ENCODE measurements around the gene GARS1. TPM values are rescaled to one million over a fixed set of nuclear protein-coding genes. Genes with fewer than 3 reads are reported as not detected.
A peak's percentile ranks its signal among the peaks of the same experiment; 100 is the strongest.
"Not testable (repeated sequence)": the region's sequence is repeated elsewhere in the genome, so short reads cannot be mapped to it uniquely, and the experiment has no call there.

Gene GARS1
- total and polyA plus RNA-seq, 9 of the 15 experiments (the other 6 are each of a cell fraction or from before 2014, with no cell fraction given) = 142 to 769 (median 272) TPM

DNA sequence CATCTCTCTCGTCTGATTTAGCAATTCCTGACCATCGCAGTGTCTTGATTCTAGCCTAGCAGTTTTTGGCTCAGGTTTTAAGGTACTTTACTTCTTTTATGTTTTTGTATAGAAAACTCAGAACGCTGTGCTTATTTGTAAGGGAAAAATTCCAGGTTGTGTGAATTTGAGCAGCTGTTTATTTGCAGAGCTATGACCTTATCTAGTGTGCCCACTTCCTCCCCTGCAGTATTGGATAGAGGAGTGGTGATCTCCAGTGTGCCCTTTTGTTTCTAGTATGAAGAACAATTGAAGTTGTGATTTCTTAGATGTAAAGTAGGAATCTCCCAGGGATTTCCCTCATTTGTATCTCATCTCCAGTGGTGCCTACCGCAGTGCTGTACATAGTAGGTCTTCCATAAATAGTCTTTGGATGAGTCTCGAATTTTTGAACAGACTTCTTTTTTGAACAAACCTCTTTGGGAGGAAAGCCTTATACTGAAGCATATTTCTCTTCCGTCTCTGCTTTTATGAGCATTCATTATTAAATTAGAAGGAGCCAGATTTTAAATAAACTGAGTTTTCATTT lies 40.0 kb downstream of the GARS1 start:
- Histone ChIP-seq H3K9me3 (replicated peaks; ENCODE audit: control insufficient read depth, insufficient read depth, low read depth, low read length) (no peaks in the 10 kb centered on the region), H3K4me3 (no peak overlapping the region), H3K27me3 (ENCODE audit: control insufficient read depth in 2 of 2, insufficient read depth in 2 of 2, low read length in 2 of 2) (no peaks in the 10 kb centered on the region), H3K27ac (ENCODE audit: extremely low read depth, low read depth, low read length) (no peak overlapping the region), H2AFZ (ENCODE audit: low read depth, low read length) (no peak overlapping the region), H3K79me2 (ENCODE audit: control insufficient read depth, insufficient read depth, low read length) (no peaks in the 10 kb centered on the region), H3K4me2 (ENCODE audit: insufficient read depth, low read length) (no peak overlapping the region), H3K9ac (ENCODE audit: insufficient read depth in 1 of 2, low read depth in 2 of 2, low read length in 2 of 2) (no peak overlapping the region), H3K4me1 (replicated peaks in 1 of 2; ENCODE audit: control insufficient read depth in 2 of 2, insufficient read depth in 2 of 2, low read length in 2 of 2) (no peaks in the 10 kb centered on the region), H4K20me1 (replicated peaks; ENCODE audit: control insufficient read depth, insufficient read depth, low read length) (peaks cover 3% of the 10 kb centered on the region; the same call in 1 of the 2 replicates), H3K36me3 (ENCODE audit: control insufficient read depth, insufficient read depth, low read length) (peaks cover 66% of the 10 kb centered on the region), H3K9me1 (ENCODE audit: control insufficient read depth, insufficient read depth, low read length) (no peaks in the 10 kb centered on the region)
- CTCF ChIA-PET (ENCODE audit: low intra/inter-chr PET ratio) = no interaction called here
- no TSS peak for BruUV-seq (replicated peaks)
- WGBS (ENCODE audit: insufficient coverage, low coverage, missing lambda C conversion rate) = 95% methylated on average over 6 of the region's 6 CpGs
- peak; percentile 28 for ATAC-seq
- FAIRE-seq = no peak
- intact Hi-C loops (cut with micrococcal nuclease) (no loop called here), in situ Hi-C loops (cut with MboI) (no loop called here)
- DNase-seq (ENCODE audit: extremely low read depth in 1 of 4, low spot score in 3 of 4) = no peak
- TF ChIP-seq ZKSCAN1 (IDR thresholded peaks at IDR 0.05; ENCODE audit: low read depth, low read length) (peak; percentile 76; the same call in 1 of the 2 replicates), ZFP1 (CRISPR knock-in tag; IDR thresholded peaks at IDR 0.05) (no peak)
- POLR2A ChIA-PET = interaction anchor here (0.5 to 2.0 kb wide), 7 partner anchors 8 to 922 kb away, joined by 3 to 6 read pairs (median 3); no protein-coding TSS in a partner anchor

DNA sequence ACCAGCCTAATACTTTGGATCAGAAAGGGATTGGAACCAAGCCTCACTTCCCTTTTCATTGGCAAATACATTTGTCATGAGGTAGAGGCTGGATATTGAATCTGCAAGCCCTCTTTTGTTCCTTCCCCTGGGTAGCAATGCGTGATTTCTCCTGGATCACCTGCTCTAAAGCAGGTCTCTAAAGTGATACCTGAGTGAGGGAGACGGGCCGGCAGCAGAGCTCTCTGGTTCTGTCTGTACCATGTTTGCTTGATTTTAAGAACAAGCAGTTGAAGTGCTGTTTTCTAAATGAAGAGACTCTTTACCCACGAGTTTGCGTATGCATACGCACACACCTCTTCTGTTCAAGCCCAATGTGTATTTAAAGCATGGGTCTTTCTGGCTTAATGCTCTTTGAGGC lies 41.1 kb downstream of the GARS1 start:
- Histone ChIP-seq H3K27me3 (ENCODE audit: control insufficient read depth in 2 of 2, insufficient read depth in 2 of 2, low read length in 2 of 2) (no peaks in the 10 kb centered on the region), H2AFZ (ENCODE audit: low read depth, low read length) (no peak overlapping the region), H3K9me1 (ENCODE audit: control insufficient read depth, insufficient read depth, low read length) (no peaks in the 10 kb centered on the region), H4K20me1 (replicated peaks; ENCODE audit: control insufficient read depth, insufficient read depth, low read length) (peaks cover 3% of the 10 kb centered on the region; the same call in 1 of the 2 replicates), H3K36me3 (ENCODE audit: control insufficient read depth, insufficient read depth, low read length) (peaks cover 55% of the 10 kb centered on the region), H3K4me3 (no peak overlapping the region), H3K9me3 (replicated peaks; ENCODE audit: control insufficient read depth, insufficient read depth, low read depth, low read length) (no peaks in the 10 kb centered on the region), H3K4me2 (ENCODE audit: insufficient read depth, low read length) (no peak overlapping the region), H3K27ac (ENCODE audit: extremely low read depth, low read depth, low read length) (no peak overlapping the region), H3K9ac (ENCODE audit: insufficient read depth in 1 of 2, low read depth in 2 of 2, low read length in 2 of 2) (no peak overlapping the region), H3K4me1 (replicated peaks in 1 of 2; ENCODE audit: control insufficient read depth in 2 of 2, insufficient read depth in 2 of 2, low read length in 2 of 2) (no peaks in the 10 kb centered on the region), H3K79me2 (ENCODE audit: control insufficient read depth, insufficient read depth, low read length) (no peaks in the 10 kb centered on the region)
- CTCF ChIA-PET (ENCODE audit: low intra/inter-chr PET ratio) = no interaction called here
- TF ChIP-seq RBM15 (IDR thresholded peaks at IDR 0.05; ENCODE audit: insufficient read depth, low read length) (no peak), POLR2AphosphoS2 (IDR thresholded peaks at IDR 0.05; ENCODE audit: low read length) (peak; percentile 89), MYC (IDR thresholded peaks at IDR 0.05; ENCODE audit: low read depth, low read length) (no peak), MYC (CRISPR knock-in tag; IDR thresholded peaks at IDR 0.05; ENCODE audit: borderline replicate concordance, low read depth) (no peak), SUPT5H (IDR thresholded peaks at IDR 0.05) (peak; percentile 40; the same call in 1 of the 2 replicates), ZNF174 (CRISPR knock-in tag; IDR thresholded peaks at IDR 0.05) (no peak), POLR2AphosphoS5 (IDR thresholded peaks at IDR 0.05; ENCODE audit: control insufficient read depth, insufficient read depth, low read depth, low read length) (peak; percentile 42; the same call in 1 of the 2 replicates)
- POLR2A ChIA-PET = interaction anchor here (0.6 to 2.0 kb wide), 6 partner anchors 8 to 1847 kb away, joined by 3 to 6 read pairs (median 3); no protein-coding TSS in a partner anchor
- ATAC-seq (peak; percentile 51), DNase-seq (ENCODE audit: extremely low read depth in 1 of 4, low spot score in 3 of 4) (no peak), FAIRE-seq (no peak)
- WGBS (ENCODE audit: insufficient coverage, low coverage, missing lambda C conversion rate) = 94% methylated on average over 6 of the region's 6 CpGs
- in situ Hi-C loops (cut with MboI) = no loop called here
- BruUV-seq (replicated peaks) = no TSS peak
- intact Hi-C loops (cut with micrococcal nuclease) = no loop called here

- POLR2A ChIA-PET = interaction anchor here (0.9 kb wide), 1 partner anchor 10 kb away, joined by 4 read pairs; no protein-coding TSS in a partner anchor
- BruUV-seq (replicated peaks); DNase-seq (ENCODE audit: extremely low read depth in 1 of 4, low spot score in 3 of 4); H3K4me1 ChIP-seq (replicated peaks in 1 of 2; ENCODE audit: control insufficient read depth in 2 of 2, insufficient read depth in 2 of 2, low read length in 2 of 2); H2AFZ ChIP-seq (ENCODE audit: low read depth, low read length); H3K9me3 ChIP-seq (replicated peaks; ENCODE audit: control insufficient read depth, insufficient read depth, low read depth, low read length); in situ Hi-C loops (cut with MboI); ATAC-seq; H3K9ac ChIP-seq (ENCODE audit: insufficient read depth in 1 of 2, low read depth in 2 of 2, low read length in 2 of 2); H3K9me1 ChIP-seq (ENCODE audit: control insufficient read depth, insufficient read depth, low read length); H3K79me2 ChIP-seq (ENCODE audit: control insufficient read depth, insufficient read depth, low read length); H3K27me3 ChIP-seq (ENCODE audit: control insufficient read depth in 2 of 2, insufficient read depth in 2 of 2, low read length in 2 of 2); H4K20me1 ChIP-seq (replicated peaks; ENCODE audit: control insufficient read depth, insufficient read depth, low read length); CTCF ChIA-PET (ENCODE audit: low intra/inter-chr PET ratio); H3K4me2 ChIP-seq (ENCODE audit: insufficient read depth, low read length); H3K27ac ChIP-seq (ENCODE audit: extremely low read depth, low read depth, low read length); FAIRE-seq; H3K4me3 ChIP-seq; intact Hi-C loops (cut with micrococcal nuclease): not testable (repeated sequence)
- peaks cover 13% of the 10 kb centered on the region; the same call in 2 of the 3 replicates for H3K36me3 ChIP-seq (ENCODE audit: control insufficient read depth, insufficient read depth, low read length)
- WGBS (ENCODE audit: insufficient coverage, low coverage, missing lambda C conversion rate) = 79% methylated on average over 6 of the region's 29 CpGs
Observed at GRCh38 chr7:30642322-30642721, 47.6 kb downstream of the GARS1 start.
